Hematopoietic multipotent progenitor cell (in vitro differentiated cells): ENCODE data around the gene FREM2. TPM values are rescaled to one million over a fixed set of nuclear protein-coding genes. Genes with fewer than 3 reads are reported as not detected.
A peak's percentile ranks its signal among the peaks of the same experiment; 100 is the strongest.

Experiments
- DNase-seq, 3 donors: peaks; one replicate each; pipeline ENCODE4 v3.0.0-alpha.2; 2011 to 2015; ENCODE audit warnings: low read depth in 2 of 3, low spot score in 2 of 3
- total RNA-seq: library from RNA; depleted of rRNA; stranded (reverse); fragments of >200 nt; gene quantifications from one replicate; pipeline ENCODE4 v1.2.3, GENCODE V29; 2012

The FREM2 gene, protein sequence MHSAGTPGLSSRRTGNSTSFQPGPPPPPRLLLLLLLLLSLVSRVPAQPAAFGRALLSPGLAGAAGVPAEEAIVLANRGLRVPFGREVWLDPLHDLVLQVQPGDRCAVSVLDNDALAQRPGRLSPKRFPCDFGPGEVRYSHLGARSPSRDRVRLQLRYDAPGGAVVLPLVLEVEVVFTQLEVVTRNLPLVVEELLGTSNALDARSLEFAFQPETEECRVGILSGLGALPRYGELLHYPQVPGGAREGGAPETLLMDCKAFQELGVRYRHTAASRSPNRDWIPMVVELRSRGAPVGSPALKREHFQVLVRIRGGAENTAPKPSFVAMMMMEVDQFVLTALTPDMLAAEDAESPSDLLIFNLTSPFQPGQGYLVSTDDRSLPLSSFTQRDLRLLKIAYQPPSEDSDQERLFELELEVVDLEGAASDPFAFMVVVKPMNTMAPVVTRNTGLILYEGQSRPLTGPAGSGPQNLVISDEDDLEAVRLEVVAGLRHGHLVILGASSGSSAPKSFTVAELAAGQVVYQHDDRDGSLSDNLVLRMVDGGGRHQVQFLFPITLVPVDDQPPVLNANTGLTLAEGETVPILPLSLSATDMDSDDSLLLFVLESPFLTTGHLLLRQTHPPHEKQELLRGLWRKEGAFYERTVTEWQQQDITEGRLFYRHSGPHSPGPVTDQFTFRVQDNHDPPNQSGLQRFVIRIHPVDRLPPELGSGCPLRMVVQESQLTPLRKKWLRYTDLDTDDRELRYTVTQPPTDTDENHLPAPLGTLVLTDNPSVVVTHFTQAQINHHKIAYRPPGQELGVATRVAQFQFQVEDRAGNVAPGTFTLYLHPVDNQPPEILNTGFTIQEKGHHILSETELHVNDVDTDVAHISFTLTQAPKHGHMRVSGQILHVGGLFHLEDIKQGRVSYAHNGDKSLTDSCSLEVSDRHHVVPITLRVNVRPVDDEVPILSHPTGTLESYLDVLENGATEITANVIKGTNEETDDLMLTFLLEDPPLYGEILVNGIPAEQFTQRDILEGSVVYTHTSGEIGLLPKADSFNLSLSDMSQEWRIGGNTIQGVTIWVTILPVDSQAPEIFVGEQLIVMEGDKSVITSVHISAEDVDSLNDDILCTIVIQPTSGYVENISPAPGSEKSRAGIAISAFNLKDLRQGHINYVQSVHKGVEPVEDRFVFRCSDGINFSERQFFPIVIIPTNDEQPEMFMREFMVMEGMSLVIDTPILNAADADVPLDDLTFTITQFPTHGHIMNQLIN (N-terminal part only)
- total RNA-seq = under 0.01 TPM

DNA sequence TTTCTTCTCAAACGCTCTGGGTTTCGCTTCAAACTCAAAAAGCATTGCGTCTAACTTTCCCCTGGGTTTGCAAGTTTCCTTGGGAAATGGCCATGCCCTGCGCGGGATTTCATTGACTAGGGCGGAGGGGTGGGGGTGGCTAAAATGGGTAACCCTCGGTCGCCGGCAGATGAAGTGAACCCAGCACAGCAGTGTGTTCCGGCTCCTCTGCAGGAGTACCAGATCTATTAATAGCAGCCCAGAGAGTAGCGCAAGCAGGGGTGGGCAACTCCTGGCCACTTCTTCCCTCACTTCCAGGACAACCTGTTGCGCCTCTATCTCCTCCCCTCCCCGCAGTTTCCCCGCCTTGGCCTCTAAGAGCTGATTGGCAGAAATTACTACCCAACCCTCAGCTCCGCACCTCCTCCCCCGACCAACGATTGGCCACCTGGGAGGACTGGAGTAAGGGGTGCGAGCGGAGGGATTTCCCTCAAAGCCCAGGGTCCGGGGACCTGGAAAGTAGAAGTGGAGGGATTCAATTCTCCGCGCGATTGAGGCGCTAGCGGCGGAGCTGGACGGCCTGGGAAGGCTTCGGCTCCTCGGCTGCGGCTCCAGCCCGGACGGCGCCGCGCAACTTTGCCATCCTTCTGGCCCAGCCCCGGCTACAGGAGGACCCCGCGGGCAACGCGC lies at the start of gene FREM2:
Gene FREM2 (plus strand): TSS at position 501 of the 669 bp plus-strand sequence. CDS start 268 bp downstream, outside the sequence.
- peak in 2 of 3 donors; percentile 15 to 26 for DNase-seq

DNA sequence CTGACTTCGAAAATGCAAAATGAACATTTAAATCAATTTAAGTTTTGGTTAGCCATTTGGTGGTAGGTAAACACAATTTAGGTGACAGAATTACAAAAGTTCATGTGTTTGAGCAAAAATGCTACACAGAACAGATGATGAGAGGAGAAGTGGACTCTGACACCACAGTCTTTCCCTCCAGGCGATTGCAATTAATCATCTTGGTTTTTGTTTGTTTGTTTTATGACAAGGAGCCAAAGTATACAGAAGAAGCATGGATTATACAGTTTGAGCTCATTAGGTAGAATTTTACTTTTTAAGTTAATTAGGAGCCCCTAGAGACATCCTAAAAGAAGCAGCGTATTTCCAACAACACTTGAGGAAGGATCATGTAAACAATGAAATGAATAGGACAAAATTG lies 49.3 kb upstream of the FREM2 start:
- DNase-seq = no peak

DNA sequence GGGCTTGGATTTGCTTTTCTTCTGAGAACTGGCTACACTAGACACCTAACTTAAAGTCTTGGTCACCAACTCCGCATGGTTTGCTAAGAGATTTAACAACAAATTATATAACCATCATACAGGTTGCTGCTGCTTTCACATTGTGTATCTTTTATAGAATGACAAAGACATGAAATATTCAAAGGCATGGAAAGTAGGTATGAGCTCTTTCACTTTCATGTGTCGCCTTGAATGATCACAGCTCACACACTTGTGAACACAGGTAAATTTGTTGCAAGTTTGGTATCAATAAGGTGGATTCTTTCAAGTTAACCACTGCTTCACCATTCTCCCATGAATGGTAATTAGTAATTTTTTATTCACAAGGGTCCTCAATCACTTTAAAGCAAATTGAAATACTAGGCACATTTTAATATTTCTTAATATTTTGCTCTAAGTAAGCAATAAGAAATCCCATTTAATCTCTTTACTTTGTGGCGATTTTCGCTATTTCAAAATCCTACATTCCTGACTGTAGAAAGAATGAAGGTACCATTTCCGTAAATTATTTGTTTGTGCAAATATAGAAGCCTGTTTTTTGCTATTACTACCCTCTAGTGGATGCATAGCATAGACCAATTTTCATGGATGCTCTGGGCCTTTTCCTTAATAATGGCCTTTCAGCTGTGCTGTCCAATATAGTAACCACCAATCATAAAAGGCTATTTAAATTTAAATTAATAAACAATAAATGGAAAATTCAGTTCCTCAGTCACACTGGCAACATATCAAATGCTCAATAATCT lies 45.5 kb upstream of the FREM2 start:
- no peak for DNase-seq

DNA sequence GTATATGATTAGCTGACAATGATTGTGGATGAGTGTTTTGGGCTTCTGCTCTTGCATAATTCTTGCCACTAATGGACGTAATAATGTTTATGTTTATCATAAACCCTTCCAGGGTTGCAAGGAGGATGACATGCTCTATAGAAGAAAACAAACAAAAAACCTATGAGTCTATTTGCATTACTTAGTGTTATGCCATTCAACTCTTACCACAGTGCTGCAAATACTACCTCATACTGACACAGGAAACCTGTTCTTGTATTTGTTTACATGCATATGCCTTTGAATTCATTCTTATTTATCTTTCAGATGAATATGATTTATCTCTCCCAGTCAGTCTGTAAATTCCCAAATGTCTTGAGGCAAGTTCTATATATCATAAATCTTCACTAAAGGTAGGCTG lies 39.6 kb upstream of the FREM2 start:
- no peak for DNase-seq

DNA sequence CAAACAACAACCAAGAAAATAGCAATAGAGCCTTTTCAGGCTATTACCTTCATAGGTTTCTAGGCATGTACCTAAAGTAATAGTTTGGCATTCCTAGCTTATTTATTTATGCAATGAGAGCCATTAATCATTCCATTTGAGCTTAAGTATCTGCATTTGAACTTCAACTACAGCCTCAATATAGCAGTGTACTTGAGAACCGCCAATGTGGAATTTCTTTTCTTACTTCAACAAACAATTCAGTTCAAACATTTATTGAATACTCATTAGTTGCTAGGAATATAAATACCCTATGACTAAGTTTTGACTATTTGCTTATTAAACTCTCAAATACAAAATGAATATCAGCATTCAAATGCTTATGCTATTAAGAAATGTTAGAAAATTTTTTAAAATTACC lies 38.0 kb upstream of the FREM2 start:
- no peak for DNase-seq

DNA sequence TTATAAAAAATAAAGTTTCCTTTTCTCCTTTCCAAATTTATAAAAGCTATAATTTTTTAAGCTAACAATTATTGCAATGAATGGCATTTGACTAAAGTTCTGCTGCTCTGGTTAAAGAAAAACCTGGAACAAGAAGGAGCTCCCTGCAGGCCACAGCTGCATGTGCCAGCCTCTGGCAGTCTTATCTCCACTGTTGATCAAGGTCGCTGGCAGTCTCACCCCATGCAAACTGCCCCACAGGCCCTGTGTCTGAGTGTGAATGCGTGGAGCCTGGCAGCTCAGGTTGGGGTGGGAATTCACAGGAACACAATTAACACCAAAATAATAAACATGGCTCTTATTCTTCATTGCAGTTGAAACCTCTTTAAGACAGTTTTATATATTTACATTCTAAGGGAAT lies 30.2 kb upstream of the FREM2 start:
- DNase-seq = no peak

DNA sequence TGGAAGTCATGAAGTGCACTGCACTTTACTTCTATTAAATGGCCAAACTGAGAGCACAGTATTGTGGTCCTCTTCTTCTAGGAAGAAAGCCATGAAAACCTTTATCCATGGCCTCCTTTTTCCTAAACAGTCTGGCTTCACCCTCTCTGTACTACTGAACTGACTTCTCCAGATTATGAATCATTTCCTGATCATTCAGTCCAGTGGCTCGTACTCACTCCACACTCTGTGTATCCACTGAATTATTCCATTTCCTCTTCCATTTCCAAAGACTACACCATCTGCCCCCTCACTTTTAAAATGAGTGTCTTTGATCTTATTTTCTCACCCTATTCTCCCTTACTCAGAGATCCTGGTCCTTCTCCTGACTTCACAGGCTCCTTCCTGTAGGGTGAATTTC lies 29.7 kb upstream of the FREM2 start:
- DNase-seq = no peak

DNA sequence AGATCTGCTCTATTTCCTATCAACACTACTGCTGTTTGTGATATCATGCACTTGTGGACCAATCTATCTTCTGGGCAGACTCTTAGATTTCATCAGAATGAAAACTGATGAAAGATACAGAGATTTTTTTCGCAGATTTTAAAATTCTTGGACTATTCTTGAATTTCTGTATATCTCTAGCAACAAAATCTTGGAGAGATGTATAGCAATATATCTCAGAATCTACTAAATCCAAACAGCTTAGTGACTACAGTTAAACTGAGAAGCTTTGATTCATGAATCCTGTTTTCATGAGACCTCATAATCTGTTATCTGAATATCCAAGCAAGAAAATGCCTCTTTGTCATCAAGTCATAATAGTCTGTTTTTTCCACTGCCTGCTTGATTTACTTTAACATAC lies 28.0 kb upstream of the FREM2 start:
- no peak for DNase-seq

DNA sequence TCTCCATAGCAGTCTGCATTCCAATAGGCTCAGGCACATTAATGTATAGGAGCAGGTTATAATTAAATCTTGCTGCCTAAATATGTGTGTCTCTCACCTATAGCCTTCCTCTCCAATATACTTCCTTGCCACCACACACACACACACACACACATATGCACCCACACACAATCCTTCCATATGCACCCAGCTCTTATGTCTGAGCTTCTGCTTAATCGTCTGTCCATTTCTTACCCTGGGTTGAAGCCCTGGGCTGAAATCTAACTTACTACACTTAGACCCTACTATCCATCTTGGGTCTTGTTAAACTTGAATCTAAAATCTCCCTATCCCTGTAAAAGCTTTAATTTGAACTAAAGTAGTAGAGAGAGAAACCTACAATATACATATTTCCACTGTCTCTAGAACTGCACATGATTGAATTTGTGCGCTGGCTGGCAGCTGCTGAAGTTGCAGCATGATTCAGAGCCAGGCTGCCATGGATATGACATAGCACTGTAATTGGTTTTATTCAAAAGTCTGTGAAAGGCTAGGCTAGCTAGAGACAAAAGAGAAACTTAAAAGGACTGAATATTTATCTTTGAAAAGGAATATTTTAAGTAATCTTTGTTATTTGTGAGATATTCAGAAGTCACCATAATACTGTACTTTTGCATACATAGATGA lies 25.7 kb upstream of the FREM2 start:
- DNase-seq = no peak

DNA sequence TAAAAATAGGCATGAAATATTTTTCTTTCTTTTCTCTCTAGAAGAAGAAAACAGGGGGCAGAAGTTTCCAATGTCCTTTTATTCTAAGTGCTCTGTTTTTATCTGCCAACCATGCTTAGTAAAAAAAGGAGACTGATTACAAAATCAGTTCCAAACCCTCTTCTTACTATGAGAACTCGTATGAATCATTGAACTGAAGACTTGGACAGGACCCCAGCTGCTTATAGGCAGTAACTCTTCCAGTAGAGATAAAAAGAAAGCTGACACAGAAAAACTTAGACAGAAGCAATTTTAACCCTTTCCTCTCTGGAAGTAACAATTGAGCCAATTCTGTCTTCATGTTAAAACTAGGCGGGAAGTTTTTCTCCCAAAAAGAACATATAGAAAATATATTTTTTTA lies 24.5 kb upstream of the FREM2 start:
- DNase-seq = no peak

DNA sequence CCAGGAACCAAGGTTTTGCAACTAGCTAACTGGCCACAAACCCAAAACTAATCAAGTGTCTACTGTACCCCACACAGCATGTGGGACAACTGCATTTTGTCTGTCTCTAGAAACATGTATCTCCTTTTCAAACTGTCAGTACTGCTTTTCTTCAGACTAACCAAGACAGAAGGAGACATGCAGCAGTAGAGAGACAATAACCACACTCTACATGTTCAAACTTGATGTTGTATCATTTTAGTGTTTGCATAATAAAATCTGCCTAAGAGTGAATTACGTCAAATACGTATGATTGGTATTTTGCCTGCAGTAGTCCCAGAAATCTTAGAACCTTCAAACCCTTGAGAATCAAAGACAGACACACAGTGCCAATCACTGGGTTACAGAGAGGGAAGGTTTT lies 22.0 kb upstream of the FREM2 start:
- DNase-seq = no peak

DNA sequence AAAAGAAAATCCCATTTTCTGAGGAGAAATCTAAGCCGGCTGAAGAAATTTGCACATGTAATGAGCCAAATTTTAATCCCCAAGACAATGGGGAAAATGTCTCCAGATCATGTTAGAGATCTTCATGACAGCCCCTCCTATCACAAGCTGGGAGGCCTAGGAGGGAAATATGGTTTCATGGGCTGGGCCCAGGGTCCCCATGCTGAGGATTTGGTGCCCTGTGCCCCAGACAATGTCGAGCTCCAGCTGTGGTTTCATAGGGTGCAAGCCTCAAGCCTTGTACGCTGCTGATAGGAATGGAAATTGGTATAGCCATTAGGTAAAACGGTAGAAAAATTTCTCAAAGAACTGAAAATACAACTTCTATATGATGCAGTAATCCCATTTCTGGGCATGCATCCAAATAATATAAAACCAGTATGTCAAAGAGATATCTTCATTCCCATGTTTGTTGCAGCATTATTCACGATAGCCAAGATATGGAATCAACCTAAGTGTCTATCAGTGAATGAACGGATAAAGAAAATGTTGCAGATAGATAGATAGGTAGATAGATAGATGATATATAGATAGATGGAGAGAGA lies 19.3 kb upstream of the FREM2 start:
- no peak for DNase-seq

DNA sequence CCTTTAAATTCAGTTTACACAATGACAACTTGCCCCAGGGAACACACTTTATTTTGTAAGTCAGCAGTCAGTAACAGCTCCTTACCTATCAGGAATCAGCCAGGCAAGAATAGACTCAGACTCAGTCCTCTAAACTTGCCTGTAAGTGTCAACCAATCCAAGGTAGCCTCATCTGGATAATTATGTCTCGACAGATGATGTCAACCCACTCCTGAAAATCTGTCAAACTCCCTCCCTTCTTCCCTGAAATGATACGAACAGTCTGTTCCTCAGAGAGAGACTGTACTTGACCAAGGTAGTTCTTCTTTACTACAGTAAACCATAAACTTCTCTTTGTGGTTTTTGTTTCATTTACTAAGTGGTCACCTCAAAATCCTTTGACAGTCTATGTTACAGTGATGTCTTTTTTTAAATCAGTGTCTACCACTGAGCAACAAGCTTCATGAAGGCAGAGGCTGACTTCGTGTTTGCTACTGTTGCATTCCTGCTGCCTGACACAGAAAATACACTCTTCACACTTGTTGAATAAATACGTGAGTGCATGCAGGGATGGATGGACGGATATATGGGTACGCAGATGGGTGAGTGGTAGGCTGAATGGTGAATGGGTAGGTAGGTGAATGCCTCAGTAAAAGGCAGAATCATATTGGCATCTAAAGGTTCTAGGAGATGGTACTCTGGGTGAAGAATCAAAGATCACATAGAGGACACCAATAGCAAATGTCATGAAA lies 17.5 kb upstream of the FREM2 start:
- DNase-seq = no peak

DNA sequence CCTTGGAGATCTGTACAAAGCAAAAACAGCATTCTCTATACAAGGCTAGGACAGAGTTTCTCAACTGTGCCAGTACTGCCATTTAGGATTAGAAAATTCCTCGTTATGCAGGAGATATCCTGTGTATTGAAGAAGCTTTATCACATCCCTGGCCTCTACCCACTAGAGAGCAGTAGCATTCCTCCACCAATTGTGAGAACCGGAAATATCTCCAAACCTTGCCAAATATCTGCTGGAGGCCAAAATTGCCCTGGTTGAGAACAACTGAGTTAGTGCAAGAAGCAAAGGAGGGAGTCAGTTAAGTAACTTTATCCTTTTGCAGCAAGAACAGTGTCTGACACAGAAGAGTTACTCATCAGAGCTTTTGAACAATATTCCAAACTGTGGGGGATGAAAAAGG lies 16.2 kb upstream of the FREM2 start:
- no peak for DNase-seq

DNA sequence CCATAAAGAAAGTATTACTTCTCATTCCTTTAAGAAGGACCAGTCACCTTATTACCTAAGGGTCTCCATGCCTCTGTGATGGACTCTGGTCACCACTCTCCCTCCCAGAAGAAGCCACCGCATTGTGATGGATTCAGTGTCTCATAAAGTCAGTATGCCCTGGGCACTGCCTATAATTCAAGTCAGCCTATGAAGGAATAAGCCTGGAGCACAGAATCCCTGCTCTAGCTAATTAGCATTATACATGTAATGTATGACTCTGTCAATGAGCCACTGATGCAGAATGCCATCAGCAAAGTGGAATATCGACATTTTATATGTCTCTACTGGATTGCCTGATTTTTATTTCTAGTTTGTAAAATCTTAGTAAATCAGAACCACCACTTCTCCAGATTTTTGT lies 14.9 kb upstream of the FREM2 start:
- no peak for DNase-seq

DNA sequence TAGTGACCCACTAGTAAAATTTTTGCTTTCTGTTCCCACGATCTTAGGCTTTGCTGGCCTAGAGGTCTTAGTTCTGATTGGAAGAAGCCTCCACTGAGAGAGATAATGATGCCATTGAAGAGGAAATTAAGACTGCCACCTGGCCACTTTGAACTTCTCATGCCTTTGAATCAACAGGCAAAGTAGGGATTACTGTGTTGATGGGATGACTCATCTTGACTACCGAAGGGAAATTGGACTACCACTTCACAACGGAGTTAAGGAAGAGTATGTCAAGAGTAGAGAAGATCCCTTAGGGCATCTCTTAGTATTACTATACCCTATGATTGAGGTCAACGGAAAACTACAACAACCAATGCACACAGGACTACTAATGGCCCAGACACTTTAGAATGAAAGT lies 12.7 kb upstream of the FREM2 start:
- DNase-seq = no peak

DNA sequence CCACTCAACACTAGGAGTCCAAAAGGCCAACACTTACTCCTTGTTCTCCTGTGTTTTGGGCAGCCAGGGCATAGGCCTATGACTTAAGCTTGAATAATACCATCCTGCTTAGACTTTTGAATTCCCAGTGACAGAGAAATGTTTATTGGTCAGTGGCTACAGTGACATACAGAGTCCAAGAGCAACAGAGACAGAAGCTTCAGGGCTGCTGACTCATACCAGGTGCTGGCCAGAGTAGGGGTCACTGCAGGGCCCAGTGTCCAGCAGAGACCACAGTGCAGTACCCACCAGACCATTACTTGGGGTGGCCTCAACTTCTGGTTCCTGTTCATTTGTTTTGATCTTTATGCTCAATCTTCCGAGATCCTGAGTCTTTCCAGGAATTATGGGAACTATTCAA lies 6.0 kb upstream of the FREM2 start:
- DNase-seq = no peak

DNA sequence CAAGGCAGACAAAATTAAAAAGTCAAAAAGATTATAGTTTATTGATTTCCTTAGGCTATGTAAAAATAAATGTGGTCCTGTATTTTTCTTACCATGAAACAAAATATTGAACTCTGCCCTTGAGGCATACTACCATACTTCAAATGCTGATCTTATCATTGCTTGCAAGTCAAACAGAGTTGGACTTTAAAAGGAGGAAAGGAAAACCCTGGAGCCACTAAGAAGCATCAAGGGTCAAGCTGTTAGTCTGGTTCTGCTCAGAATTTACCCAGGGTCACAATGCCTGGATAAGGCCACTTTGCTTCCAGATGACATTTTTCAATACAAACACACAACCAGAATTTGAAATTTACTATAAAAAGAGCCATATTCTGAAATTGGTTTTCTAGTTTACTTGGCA lies 2.2 kb upstream of the FREM2 start:
- DNase-seq = no peak
